HG03571 (cell line): ENCODE measurements around the gene MTHFSD.

ENCODE experiments used
- ATAC-seq: cut with Tn5 transposase; IDR thresholded peaks from one replicate; pipeline ENCODE4 v1.9.1; 2021; ENCODE audit not compliant: unreplicated experiment

MTHFSD gene

DNA sequence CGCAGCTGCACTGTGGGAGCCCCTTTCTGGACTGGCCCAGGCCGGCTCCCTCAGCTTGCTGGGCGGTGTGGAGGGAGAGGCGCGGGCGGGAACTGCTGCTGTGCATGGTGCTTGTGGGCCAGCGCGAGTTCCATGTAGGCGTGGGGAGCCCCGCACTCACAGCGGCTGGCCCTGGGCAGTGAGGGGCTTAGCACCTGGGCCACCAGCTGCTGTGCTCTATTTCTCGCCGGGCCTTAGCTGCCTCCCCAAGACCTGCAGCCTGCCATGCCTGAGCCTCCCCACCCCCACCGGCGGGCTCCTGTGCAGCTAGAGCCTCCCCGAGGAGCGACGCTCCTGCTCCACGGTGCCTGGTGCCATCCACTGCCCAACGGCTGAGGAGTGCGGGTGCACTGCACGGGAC lies 1.7 kb downstream of the MTHFSD start:
- ATAC-seq = no peak

- no peak for ATAC-seq
Observed at GRCh38 chr16:86550281-86550680, 4.8 kb downstream of the MTHFSD start.

DNA sequence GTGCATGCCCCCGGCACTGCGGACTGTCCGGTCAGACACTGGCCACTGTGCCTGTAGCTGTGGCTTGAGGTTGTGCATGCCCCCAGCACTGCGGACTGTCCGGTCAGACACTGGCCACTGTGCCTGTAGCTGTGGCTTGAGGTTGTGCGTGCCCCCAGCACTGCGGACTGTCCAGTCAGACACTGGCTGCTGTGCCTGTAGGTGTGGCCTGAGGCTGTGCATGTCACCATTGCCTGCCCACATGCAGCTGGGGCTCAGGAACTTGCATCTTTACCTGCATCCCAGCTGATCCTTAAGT lies 5.2 kb downstream of the MTHFSD start:
- ATAC-seq = no peak

- ATAC-seq = no peak
Observed at GRCh38 chr16:86549076-86549892, 5.8 kb downstream of the MTHFSD start.

GRCh38 chr16:86547286-86547685 lies 7.7 kb downstream of the MTHFSD start:
- ATAC-seq = no peak

DNA sequence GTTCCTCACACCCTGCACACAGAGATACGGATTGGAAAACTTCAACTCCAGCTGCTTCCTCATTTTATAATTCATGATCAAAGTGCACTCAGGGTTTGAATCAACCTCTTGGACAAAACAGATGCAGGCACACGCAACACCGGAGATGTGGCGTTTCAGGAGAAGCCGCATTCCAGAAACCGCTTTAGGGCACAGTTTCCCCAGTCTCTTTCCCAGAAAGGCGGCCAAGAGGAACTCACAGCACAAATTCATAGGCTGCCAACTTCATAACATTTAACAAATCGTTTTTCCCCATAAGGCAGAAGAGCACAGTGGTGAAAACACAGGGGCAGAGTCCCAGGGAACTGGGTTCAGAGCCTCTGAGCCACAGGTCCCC lies 8.4 kb downstream of the MTHFSD start:
- no peak for ATAC-seq

DNA sequence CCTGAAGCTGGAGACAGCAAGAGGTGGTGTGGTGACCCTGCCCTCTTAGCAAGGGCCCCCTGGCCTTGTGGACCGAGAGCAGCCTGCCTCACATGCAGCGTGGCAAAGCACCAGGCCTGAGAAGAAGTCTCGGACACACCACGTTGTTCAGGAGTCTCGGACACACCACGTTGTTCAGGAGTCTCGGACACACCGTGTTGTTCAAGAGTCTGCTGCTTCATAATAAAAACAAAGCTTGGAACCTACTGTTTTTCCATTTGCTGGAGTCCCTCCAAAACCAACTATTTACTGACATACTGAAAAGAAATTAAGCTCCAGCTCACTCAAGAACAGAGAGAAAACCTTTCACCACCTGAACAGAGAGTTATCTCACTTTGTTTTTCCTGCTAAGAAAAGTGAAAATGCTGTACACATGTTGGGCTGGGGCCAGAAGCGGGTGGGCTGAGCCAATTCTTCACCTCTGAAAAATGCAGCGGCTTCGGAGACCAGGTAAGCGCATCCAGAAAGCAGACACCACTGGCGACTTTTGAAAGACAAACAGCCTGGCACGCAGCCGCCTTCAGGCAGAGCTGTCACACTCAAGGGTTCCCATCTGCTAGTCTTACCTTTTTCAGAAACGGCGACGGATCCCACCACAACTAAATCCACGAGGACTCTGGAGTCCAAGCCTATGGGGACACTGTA lies 8.9 kb downstream of the MTHFSD start:
- ATAC-seq = no peak

DNA sequence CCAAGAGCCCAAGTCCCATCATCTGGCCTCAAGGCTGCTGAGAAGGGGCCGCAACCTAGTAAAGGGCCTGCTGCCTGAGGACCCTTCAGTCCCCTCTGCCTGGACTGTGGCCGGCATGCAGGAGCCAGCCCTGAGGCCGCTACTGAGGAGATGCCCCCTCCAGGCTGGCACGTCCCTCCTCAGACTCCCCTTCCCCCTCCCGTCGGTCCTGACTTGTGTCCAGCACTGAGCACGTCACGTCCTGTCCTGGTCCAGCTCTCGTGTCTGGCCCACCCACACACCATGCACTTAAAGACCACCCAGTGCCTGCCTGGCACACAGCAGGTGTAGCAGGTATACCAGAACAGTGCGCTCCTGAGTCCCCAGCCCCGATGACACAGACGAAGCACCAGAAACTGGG lies 9.6 kb downstream of the MTHFSD start:
- ATAC-seq = no peak

DNA sequence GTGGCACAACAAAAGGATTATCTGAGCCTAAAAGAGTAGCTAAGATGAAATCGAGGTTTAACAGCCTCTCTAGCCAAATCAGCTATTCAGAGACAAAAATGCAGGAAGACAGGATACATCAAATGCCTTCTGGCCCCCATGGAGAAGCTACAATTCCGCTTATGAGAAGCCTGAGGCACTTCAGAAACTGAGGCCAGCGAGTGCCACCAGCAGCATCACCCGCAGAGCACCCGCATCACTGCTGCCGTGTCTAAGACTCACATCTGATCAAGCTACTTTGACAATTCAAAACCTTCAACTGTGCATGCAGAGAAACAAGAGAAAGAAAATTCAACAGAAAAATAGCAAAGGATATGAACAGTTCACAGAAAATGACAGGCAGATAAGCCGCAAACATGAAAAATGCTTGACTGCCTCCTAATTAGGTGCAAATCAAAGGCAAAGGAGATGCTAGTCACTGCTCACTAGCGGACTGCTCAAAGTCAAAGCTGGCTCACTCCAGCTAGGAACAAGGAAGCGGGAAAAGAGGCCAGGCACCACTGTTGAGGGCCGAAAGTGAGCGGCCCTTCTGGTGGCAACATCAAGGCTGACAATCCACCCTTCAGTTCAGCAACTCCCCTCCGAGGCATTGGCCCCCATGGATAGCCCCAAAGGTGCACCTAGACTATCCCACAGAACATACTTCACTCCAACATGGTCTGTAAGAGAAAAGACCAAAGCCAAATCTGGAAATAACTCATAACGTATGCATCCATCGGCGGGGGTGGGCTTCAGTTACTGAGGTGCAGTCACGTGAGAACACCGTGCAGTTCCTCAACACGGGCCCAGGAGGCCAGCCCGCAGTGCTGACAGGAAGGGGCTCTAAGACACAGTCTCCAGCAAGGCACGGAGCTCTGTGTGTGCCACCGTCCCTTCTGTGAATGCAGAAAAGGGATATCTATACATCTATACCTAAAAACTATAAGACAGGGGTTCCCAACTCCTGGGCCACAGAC lies 12.0 kb downstream of the MTHFSD start:
- no peak for ATAC-seq

GRCh38 chr16:86541560-86541959 lies 13.5 kb downstream of the MTHFSD start:
- ATAC-seq = no peak

- ATAC-seq = no peak
Observed at GRCh38 chr16:86540894-86541293, 14.1 kb downstream of the MTHFSD start.

- no peak for ATAC-seq
Observed at GRCh38 chr16:86538196-86538780, 16.7 kb downstream of the MTHFSD start.

GRCh38 chr16:86537486-86537885 lies 17.5 kb downstream of the MTHFSD start:
- no peak for ATAC-seq

GRCh38 chr16:86536621-86537020 lies 18.4 kb downstream of the MTHFSD start:
- ATAC-seq = no peak

DNA sequence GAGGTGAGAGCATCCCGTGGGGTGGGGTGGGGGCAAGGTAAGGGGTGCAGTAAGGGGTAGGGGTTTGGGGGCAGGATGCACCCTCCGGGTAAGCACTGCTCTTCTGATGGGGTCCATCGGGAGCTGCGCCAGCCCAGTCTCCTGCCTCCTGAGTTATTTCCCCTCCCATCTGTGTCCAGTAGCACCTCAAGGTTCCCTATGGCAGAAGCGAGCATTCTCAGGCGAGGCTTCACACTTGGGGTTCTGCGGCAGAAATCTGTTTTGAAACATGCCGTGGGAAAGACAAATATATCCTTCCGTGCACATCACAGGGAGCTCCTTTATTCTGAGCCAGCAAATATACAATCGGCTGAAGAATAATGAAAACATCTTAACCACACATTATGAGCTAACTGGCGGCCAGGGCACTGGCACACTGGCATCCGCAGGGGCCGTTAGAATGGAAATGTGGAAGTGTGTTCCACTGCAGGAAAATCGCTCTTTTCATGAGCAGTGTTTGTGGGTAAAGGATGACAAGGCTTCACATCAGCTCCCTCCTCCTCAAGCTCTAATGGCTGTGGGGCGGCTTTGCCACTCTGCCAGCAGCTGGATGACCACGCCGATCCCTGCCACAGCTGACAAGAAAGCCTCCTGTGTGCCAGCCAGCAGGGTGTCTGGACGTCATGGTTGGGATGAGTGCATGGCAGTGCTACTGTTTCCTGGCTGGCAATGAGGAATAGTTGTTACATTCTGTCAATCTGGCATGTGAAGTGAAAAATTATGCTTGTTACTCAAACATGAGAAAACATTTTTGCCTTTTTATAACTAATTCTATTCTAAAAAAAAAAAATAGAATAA lies 20.0 kb downstream of the MTHFSD start:
- ATAC-seq = no peak

DNA sequence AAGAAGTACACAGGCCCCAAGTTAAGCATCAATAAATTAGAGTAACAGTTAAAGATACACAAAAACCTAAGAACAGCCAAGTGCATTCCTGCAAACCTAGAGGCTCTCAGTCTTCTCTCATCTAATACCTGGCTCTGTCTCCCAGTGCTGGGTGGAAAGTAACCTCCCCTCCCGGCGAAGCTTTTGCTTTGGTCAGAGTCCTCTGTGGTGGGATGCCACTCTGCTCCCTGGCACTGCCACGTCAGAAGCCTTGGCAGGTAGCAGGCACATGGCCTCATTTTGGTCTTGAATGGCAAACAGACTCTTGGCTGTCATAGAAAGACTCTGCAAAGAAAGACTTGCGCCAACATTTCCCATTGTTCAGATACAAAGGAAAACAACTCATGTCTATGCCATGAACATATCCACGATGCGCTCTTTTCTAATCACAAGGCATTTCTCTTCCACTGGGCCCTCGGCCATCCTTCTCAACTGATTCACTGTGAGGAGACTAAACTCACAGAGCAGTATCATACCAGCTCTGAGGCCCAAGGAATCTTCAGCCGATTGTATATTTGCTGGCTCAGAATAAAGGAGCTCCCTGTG lies 21.2 kb downstream of the MTHFSD start:
- no peak for ATAC-seq

GRCh38 chr16:86533076-86533475 lies 22.0 kb downstream of the MTHFSD start:
- ATAC-seq = no peak

- ATAC-seq = no peak
Observed at GRCh38 chr16:86532526-86532815, 22.6 kb downstream of the MTHFSD start.

DNA sequence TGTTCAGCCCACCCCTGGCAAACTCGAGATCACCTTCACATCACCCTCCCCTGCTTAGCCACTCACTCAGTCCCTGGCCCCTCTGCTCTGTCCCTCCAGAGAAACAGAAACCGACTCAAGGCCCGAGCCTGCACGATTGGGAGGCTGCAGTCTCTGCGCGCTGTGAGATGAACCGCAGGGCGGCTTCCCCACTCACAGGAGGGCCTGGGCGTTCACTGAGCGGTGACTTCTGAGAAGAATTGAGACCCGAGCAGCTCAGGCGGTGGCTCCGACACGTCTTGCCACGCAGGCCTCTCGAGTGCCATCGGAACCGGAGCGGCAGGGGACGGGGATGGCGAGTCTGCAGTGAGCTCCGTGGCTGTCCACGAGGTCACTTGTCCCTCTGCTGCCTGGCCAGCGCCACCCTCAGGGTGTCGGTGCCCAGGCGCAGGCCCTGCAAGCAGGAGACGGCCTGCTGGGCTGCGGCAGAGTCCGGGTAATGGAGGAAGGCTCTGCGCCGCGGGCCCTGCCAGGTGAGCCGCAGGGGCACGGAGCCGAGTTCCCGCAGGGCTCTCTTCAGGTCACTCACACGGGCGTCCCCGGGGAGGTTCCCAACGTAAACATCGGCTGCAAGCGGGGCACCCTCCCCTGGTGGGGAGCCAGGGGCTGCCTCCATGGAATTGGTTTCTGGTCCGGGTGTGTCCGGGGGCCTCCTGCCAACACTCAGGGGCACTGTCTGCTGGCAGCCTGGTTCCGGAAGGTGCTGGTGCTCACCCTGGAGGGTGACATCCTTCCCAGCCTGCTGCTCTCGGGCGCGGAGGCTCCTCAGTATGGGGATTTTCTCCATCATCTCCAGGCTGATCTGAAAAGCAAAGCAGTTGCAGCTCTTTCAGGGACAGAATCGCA lies 23.2 kb downstream of the MTHFSD start:
- ATAC-seq = no peak
